Bronchial epithelial cell (primary cell): Measurements from ENCODE around the gene NEMP2. TPM values are rescaled to one million over a fixed set of nuclear protein-coding genes. Genes with fewer than 3 reads are reported as not detected.
A peak's percentile ranks its signal among the peaks of the same experiment; 100 is the strongest.

Experiments
- DNase-seq: peaks from one replicate; pipeline ENCODE4 v3.0.0-alpha.2; 2010; ENCODE audit warnings: low read depth
- FAIRE-seq: peaks from 2 replicates; lab custom pipeline; 2011; peaks lifted over from hg19 to GRCh38; lab: Jason Lieb, UNC
- H3K27me3 ChIP-seq: 2 replicates; pipeline ENCODE4 v1.5.1; 2011; ENCODE audit warnings: low read length; ENCODE audit not compliant: control insufficient read depth, insufficient read depth
- H3K36me3 ChIP-seq: 2 replicates; pipeline ENCODE4 v1.5.1; 2011; ENCODE audit warnings: low read length; ENCODE audit not compliant: control insufficient read depth, insufficient read depth
- H3K4me3 ChIP-seq: 2 replicates; pipeline ENCODE4 v1.5.1; 2011; ENCODE audit warnings: mild to moderate bottlenecking, low read depth, low read length, control low read depth
- total RNA-seq: library from RNA; depleted of rRNA; stranded (reverse); fragments of >200 nt; gene quantifications from 2 replicates; pipeline ENCODE4 v1.2.1, GENCODE V29; 2014
- TF ChIP-seq, protein P1 (sequence below): IDR thresholded peaks from 2 replicates; pipeline ENCODE4 v1.5.1; 2011; ENCODE audit warnings: mild to moderate bottlenecking, moderate library complexity, low read length, control low read depth, inconsistent platforms; ENCODE audit not compliant: insufficient read depth, severe bottlenecking

The NEMP2 gene
- total RNA-seq, 1 donor from 2014 or later = 1.8 TPM

DNA sequence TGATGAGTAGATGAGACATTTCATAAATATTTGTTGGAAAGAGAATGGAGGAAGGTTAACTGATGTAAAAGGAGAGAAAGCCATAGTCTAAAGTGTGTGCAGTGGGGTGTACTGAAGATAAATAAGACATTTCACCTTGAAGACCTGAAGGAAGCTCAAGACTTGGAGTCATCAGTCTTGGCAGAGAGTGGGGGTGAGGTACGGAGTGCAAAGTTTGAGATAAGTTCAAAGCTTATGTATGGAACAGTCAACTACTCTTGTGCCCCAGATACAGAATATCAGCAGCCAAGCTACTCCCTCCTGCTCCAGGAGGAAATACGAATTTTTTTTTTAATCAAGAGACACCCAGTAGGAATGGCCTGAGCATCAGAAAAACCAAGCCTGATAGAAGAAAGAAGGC is 30.3 kb upstream of the NEMP2 start:
- FAIRE-seq = no peak
- no peaks in the 10 kb centered on the region for H3K27me3 ChIP-seq
- no peak overlapping the region for H3K4me3 ChIP-seq

DNA sequence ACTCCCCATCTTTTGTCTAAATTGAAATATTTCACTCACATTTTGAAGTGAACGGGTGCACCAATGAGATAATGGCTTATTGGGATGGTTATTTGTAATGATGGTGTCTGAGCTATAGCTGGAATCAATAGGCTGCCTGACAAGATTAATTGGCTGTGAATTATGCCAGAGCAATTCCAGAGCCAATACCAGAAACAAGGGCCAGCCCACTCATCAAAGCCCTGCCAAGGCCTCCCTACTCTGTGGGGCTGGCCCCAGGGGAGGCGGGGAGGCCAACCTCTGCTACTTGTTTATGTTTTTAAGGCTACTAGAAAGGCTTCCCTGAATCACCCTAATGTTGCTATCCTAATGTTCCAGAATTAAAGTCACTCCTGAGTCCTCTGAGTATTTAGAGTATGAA is 29.1 kb upstream of the NEMP2 start:
- no peaks in the 10 kb centered on the region for H3K27me3 ChIP-seq
- H3K4me3 ChIP-seq = no peak overlapping the region
- TF ChIP-seq, protein P1, sequence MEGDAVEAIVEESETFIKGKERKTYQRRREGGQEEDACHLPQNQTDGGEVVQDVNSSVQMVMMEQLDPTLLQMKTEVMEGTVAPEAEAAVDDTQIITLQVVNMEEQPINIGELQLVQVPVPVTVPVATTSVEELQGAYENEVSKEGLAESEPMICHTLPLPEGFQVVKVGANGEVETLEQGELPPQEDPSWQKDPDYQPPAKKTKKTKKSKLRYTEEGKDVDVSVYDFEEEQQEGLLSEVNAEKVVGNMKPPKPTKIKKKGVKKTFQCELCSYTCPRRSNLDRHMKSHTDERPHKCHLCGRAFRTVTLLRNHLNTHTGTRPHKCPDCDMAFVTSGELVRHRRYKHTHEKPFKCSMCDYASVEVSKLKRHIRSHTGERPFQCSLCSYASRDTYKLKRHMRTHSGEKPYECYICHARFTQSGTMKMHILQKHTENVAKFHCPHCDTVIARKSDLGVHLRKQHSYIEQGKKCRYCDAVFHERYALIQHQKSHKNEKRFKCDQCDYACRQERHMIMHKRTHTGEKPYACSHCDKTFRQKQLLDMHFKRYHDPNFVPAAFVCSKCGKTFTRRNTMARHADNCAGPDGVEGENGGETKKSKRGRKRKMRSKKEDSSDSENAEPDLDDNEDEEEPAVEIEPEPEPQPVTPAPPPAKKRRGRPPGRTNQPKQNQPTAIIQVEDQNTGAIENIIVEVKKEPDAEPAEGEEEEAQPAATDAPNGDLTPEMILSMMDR = no peak
- DNase-seq (no peak), FAIRE-seq (no peak)
- no peaks in the 10 kb centered on the region for H3K36me3 ChIP-seq

More for the DNA sequence above, 30.3 kb upstream of the NEMP2 start:
- no peak for DNase-seq
- TF ChIP-seq, protein P1 = no peak
- H3K36me3 ChIP-seq = no peaks in the 10 kb centered on the region

DNA sequence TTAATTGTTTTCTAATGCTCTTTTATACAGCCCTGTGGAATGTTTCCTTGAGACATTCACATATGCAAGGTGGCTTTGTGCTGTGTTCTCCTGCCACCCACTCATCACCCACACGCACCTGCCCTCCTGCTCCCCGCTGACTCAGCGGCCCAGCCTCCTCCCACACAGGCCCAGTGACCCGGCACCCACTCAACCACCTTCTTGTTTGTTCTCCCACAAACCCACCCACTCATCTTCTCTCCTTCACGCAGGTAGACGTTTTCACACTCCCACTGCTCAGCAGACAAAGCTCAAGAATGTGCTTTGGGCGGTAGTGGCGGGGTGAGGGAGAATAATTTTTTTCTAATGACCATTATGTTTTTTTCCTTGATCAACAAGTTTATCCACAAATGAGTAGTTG is 28.6 kb upstream of the NEMP2 start:
- FAIRE-seq (no peak), DNase-seq (peak; percentile 25)
- TF ChIP-seq, protein P1 = no peak
- Histone ChIP-seq H3K36me3 (no peaks in the 10 kb centered on the region), H3K4me3 (no peak overlapping the region), H3K27me3 (no peaks in the 10 kb centered on the region)

DNA sequence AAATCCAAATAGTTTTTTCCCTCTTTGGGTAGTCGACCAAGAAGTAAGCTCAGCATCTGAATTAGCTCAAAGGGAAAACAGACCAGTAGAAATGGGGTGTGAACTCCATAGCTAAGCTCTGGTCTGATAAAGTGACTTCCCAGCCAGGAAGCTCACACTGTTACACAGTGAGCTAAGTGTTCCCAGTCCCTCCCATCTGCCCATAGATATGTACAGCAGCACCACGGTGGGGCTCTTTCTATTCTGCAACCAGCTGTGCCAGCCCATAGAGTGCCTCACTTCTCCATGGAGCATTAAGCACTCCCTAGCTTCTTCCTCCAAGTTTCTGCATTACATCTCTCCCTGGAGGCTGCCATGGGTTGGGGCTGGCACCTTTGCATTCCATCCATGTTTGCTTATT is 27.6 kb upstream of the NEMP2 start:
- DNase-seq = no peak
- Histone ChIP-seq H3K4me3 (no peak overlapping the region), H3K27me3 (no peaks in the 10 kb centered on the region), H3K36me3 (no peaks in the 10 kb centered on the region)
- peak; percentile 32 for FAIRE-seq
- TF ChIP-seq, protein P1 = no peak

DNA sequence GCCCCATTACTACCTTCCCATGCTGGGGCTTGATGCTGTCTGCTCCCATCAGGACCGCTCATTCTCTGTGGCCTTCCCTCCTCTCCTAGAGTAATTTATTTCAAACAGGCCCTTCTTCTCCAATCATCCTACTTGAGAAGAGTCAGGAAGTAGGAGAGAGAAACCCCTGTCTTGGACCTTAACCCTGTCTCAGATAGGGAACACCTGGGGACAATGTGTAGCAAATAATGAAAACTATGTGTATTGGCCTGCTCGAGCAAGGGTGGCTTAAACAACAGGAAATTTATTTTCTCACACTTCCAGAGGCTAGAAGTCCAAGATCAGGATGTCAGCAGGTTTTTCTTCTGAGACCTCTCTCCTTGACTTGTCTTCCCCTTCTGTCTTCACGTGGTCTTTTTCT is 26.6 kb upstream of the NEMP2 start:
- TF ChIP-seq, protein P1 = no peak
- no peaks in the 10 kb centered on the region for H3K27me3 ChIP-seq
- DNase-seq (no peak), FAIRE-seq (no peak)
- no peak overlapping the region for H3K4me3 ChIP-seq
- H3K36me3 ChIP-seq = no peaks in the 10 kb centered on the region

DNA sequence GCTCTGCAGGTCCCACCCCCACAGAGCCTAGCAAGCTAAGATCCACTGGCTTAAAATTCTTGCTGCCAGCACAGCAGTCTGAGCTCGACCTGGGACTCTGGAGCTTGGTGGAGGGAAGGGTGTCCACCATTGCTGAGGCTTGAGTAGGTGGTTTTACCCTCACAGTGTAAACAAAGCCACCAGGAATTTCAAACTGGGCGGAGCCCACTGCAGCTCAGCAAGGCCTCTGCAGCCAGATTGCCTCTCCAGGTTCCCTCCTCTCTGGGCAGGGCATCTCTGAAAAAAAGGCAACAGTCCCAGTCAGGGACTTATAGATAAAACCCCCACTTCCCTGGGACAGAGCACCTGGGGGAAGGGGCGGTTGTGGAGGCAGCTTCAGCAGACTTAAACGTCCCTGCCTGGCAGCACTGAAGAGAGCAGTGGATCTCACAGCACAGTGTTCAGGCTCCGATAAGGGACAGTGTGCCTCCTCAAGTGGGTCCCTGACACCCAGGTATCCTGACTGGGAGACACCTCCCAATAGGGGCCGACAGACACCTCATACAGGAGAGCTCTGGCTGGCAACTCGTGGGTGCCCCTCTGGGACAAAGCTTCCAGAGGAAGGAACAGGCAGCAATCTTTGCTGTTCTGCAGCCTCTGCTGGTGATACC is 20.0 kb upstream of the NEMP2 start:
- Histone ChIP-seq H3K4me3 (no peak overlapping the region), H3K36me3 (no peaks in the 10 kb centered on the region), H3K27me3 (no peaks in the 10 kb centered on the region)
- FAIRE-seq (no peak), DNase-seq (no peak)
- TF ChIP-seq, protein P1 = no peak
